GM23248 (cell line): Measurements from ENCODE around the gene PAK4. TPM values are rescaled to one million over a fixed set of nuclear protein-coding genes. Genes with fewer than 3 reads are reported as not detected.
"Not testable (repeated sequence)": the region's sequence is repeated elsewhere in the genome, so short reads cannot be mapped to it uniquely, and the experiment has no call there.

Source experiments
- DNase-seq: peaks from one replicate; pipeline ENCODE4 v3.0.0-alpha.2; 2015
- H2AFZ ChIP-seq: fragments of 200-600 bp; sonication (generic); 2 replicates; pipeline ENCODE4 v1.6.1; 2016; ENCODE audit warnings: antibody characterized with exemption
- H3F3A ChIP-seq: fragments of 200-600 bp; sonication (generic); 2 replicates; pipeline ENCODE4 v1.6.1; 2016; ENCODE audit warnings: mild to moderate bottlenecking, antibody characterized with exemption, mixed run types; ENCODE audit not compliant: insufficient read depth
- H3K27ac ChIP-seq: fragments of 200-600 bp; sonication (generic); 2 replicates; pipeline ENCODE4 v1.5.1; 2016; ENCODE audit warnings: mild to moderate bottlenecking
- H3K27me3 ChIP-seq: fragments of 200-600 bp; sonication (generic); replicated peaks from 2 replicates; pipeline ENCODE4 v1.6.1; 2016; ENCODE audit warnings: mild to moderate bottlenecking; ENCODE audit not compliant: insufficient read depth
- H3K36me3 ChIP-seq: fragments of 200-600 bp; sonication (generic); 2 replicates; pipeline ENCODE4 v1.6.1; 2016; ENCODE audit warnings: low read depth, mild to moderate bottlenecking
- H3K4me1 ChIP-seq: fragments of 200-600 bp; sonication (generic); 2 replicates; pipeline ENCODE4 v1.6.1; 2016; ENCODE audit warnings: mild to moderate bottlenecking; ENCODE audit not compliant: insufficient read depth
- H3K4me2 ChIP-seq: fragments of 200-600 bp; sonication (generic); one replicate; pipeline ENCODE4 v1.6.1; 2016; ENCODE audit warnings: mild to moderate bottlenecking; ENCODE audit not compliant: unreplicated experiment
- H3K4me3 ChIP-seq: fragments of 200-600 bp; sonication (generic); 2 replicates; pipeline ENCODE4 v1.5.1; 2016; ENCODE audit warnings: mild to moderate bottlenecking
- H3K79me2 ChIP-seq: fragments of 200-600 bp; sonication (generic); 2 replicates; pipeline ENCODE4 v1.6.1; 2016; ENCODE audit warnings: mild to moderate bottlenecking; ENCODE audit not compliant: insufficient read depth
- H3K9ac ChIP-seq: fragments of 200-600 bp; sonication (generic); 2 replicates; pipeline ENCODE4 v1.6.1; 2016; ENCODE audit warnings: mild to moderate bottlenecking
- H3K9me2 ChIP-seq: fragments of 200-600 bp; sonication (generic); 2 replicates; pipeline ENCODE4 v1.6.1; 2016; ENCODE audit warnings: mixed run types, mild to moderate bottlenecking, moderate library complexity; ENCODE audit not compliant: insufficient read depth
- H3K9me3 ChIP-seq: fragments of 200-600 bp; sonication (generic); one replicate; pipeline ENCODE4 v1.6.1; 2017; ENCODE audit warnings: low read depth
- H4K20me1 ChIP-seq: fragments of 200-600 bp; sonication (generic); 2 replicates; pipeline ENCODE4 v1.6.0; 2016; ENCODE audit not compliant: insufficient read depth
- EZH2 ChIP-seq: fragments of 200-600 bp; sonication (generic); IDR thresholded peaks from 2 replicates; pipeline ENCODE4 v1.6.1; 2018; ENCODE audit warnings: antibody characterized with exemption, mild to moderate bottlenecking; ENCODE audit not compliant: insufficient read depth, poor library complexity, severe bottlenecking
- EZH2phosphoT487 ChIP-seq: fragments of 200-600 bp; sonication (generic); IDR thresholded peaks from 2 replicates; pipeline ENCODE4 v1.6.1; 2018; ENCODE audit warnings: antibody characterized with exemption, moderate library complexity, mild to moderate bottlenecking, low read depth; ENCODE audit not compliant: insufficient read depth
- WGBS, 2 experiments: methylation state at CpG; one replicate each; pipeline ENCODE4 v1.1.6; 2015 to 2017; ENCODE audit warnings: low lambda C conversion rate in 2 of 2, low coverage in 1 of 2; ENCODE audit errors: missing lambda C conversion rate in 2 of 2; 5-methylcytosine and 5-hydroxymethylcytosine counted together
- in situ Hi-C: fragments of 300-500 bp; cut with MboI; formaldehyde crosslinking; loops from 2 replicates; pipeline ENCODE4 v1.15.0; 2020
- polyA plus RNA-seq: library from polyadenylated mRNA; unstranded; fragments of >200 nt; fragmentation: Nextera tagmentation; extraction: Ambion mirVana; gene quantifications from 2 replicates; pipeline ENCODE4 v1.2.1, GENCODE V29; 2016
- total RNA-seq: library from RNA; depleted of rRNA; stranded (reverse); fragments of >200 nt; shearing (Covaris generic); gene quantifications from 2 replicates; pipeline ENCODE4 v1.2.3, GENCODE V29; 2014

Gene PAK4
- total and polyA plus RNA-seq, 2 experiments from 2014 or later = 10.9 to 20.1 TPM

- WGBS, 2 experiments = 11 to 19% methylated on average over 8 of the region's 8 CpGs
- TF ChIP-seq EZH2 (no peak), EZH2phosphoT487 (no peak)
- Histone ChIP-seq H3K4me1 (no peaks in the 10 kb centered on the region), H3K4me2 (no peak overlapping the region), H3K9me3 (no peaks in the 10 kb centered on the region), H3K9ac (no peak overlapping the region), H3K9me2 (no peaks in the 10 kb centered on the region), H3K36me3 (no peaks in the 10 kb centered on the region), H3K27ac (no peak overlapping the region), H2AFZ (no peak overlapping the region), H3F3A (no peaks in the 10 kb centered on the region), H4K20me1 (no peaks in the 10 kb centered on the region), H3K4me3 (no peak overlapping the region), H3K79me2 (no peaks in the 10 kb centered on the region), H3K27me3 (peaks cover 24% of the 10 kb centered on the region)
- in situ Hi-C loops = no loop called here
- DNase-seq = peak; percentile 24
Measured at GRCh38 chr19:39212375-39212742, 86.8 kb downstream of the PAK4 start.

- peaks cover 17% of the 10 kb centered on the region; the same call in 1 of the 2 replicates for H3K27me3 ChIP-seq
- H3K4me1 ChIP-seq, H3K4me2 ChIP-seq, H3K9me2 ChIP-seq, H3F3A ChIP-seq, H3K4me3 ChIP-seq, H3K79me2 ChIP-seq, H3K9ac ChIP-seq, H3K9me3 ChIP-seq, H3K27ac ChIP-seq, H2AFZ ChIP-seq, H4K20me1 ChIP-seq, H3K36me3 ChIP-seq, in situ Hi-C loops, DNase-seq: not testable (repeated sequence)
- WGBS, 2 experiments = 20 to 21% methylated on average over 3 of the region's 3 CpGs
Measured at GRCh38 chr19:39215323-39215722, 89.7 kb downstream of the PAK4 start.

GRCh38 chr19:39217094-39217493 lies 91.5 kb downstream of the PAK4 start:
- H4K20me1 ChIP-seq = no peaks in the 10 kb centered on the region
- TF ChIP-seq EZH2 (no peak), EZH2phosphoT487 (no peak)
- H3F3A ChIP-seq = no peaks in the 10 kb centered on the region
- H3K4me2 ChIP-seq = no peak overlapping the region
- no peak overlapping the region for H3K4me3 ChIP-seq
- in situ Hi-C loops = no loop called here
- no peak overlapping the region for H2AFZ ChIP-seq
- H3K9me2 ChIP-seq = no peaks in the 10 kb centered on the region
- no peaks in the 10 kb centered on the region for H3K4me1 ChIP-seq
- H3K27me3 ChIP-seq = peaks cover 17% of the 10 kb centered on the region; the same call in 1 of the 2 replicates
- H3K79me2 ChIP-seq = no peaks in the 10 kb centered on the region
- WGBS, 2 experiments = 71 to 87% methylated on average over 5 of the region's 5 CpGs
- no peak for DNase-seq
- H3K9me3 ChIP-seq = no peaks in the 10 kb centered on the region
- H3K9ac ChIP-seq = no peak overlapping the region
- no peak overlapping the region for H3K27ac ChIP-seq
- no peaks in the 10 kb centered on the region for H3K36me3 ChIP-seq

- no peaks in the 10 kb centered on the region for H3K9me2 ChIP-seq
- no peak for DNase-seq
- no peak overlapping the region for H3K9ac ChIP-seq
- H2AFZ ChIP-seq = no peak overlapping the region
- TF ChIP-seq EZH2 (no peak), EZH2phosphoT487 (no peak)
- H3K27ac ChIP-seq = no peak overlapping the region
- no peaks in the 10 kb centered on the region for H3K9me3 ChIP-seq
- in situ Hi-C loops = no loop called here
- no peaks in the 10 kb centered on the region for H3K36me3 ChIP-seq
- WGBS, 2 experiments = 68 to 71% methylated on average over 15 of the region's 15 CpGs
- H3K79me2 ChIP-seq = no peaks in the 10 kb centered on the region
- no peaks in the 10 kb centered on the region for H4K20me1 ChIP-seq
- no peak overlapping the region for H3K4me3 ChIP-seq
- peaks cover 17% of the 10 kb centered on the region; the same call in 1 of the 2 replicates for H3K27me3 ChIP-seq
- H3F3A ChIP-seq = no peaks in the 10 kb centered on the region
- H3K4me2 ChIP-seq = no peak overlapping the region
- no peaks in the 10 kb centered on the region for H3K4me1 ChIP-seq
Measured at GRCh38 chr19:39218230-39219007, 92.8 kb downstream of the PAK4 start.

GRCh38 chr19:39219108-39219507 lies 93.5 kb downstream of the PAK4 start:
- H3K9ac ChIP-seq, H3K4me2 ChIP-seq, H3K9me2 ChIP-seq, in situ Hi-C loops, H2AFZ ChIP-seq, H3K79me2 ChIP-seq, H3K27ac ChIP-seq, H3K4me3 ChIP-seq, H3K4me1 ChIP-seq, H4K20me1 ChIP-seq, H3F3A ChIP-seq, H3K9me3 ChIP-seq, DNase-seq, H3K36me3 ChIP-seq: not testable (repeated sequence)
- H3K27me3 ChIP-seq = 0 out of 2 replicates have a peak, but pooled peaks cover 14% of the 10 kb centered on the region
- 39 to 47% methylated on average over 10 of the region's 10 CpGs for WGBS, 2 experiments
